ENCODE results near the gene GAL3ST1. TPM values are rescaled to one million over a fixed set of nuclear protein-coding genes. Genes with fewer than 3 reads are reported as not detected.
"Not testable (repeated sequence)": the region's sequence is repeated elsewhere in the genome, so short reads cannot be mapped to it uniquely, and the experiment has no call there.

The GAL3ST1 gene
- total RNA-seq, 1 donor from 2014 or later, result not detected

DNA sequence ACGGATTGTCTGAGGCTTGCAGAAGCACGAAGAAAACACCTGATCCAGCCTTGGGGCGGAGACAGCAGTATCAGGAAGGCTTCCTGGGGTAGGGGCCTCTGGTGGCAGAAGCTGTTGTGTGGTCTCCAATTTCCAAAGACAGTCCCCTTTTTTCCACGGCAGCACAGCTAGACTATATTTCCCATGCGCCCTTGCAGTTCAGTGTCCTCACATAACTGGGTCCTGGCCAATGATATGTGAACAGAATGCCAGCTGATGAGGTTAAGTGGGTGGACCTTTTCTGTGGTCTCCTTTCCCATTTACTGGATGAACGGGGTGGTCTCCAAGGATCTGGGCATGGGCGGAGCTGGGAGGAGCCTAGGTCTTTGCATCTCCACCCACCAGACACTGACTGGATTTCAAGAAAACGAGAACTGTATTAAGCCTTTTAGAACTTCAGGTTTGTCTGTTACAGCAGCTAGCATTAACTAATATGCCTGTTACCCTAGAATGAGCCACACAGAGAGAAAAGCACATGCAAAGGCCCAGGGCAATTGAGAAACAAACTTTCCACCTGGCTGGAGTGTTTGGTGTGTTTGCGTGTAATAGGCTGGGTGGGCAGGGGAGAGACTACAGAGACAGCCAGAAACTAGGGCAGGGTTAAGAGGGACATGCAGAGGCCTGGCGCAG, 6.2 kb downstream of the GAL3ST1 start:
- intact Hi-C loops (cut with micrococcal nuclease), result no loop called here
- no peaks in the 10 kb centered on the region for H3K36me3 Mint-ChIP-seq (ENCODE audit: low read depth)
- no peaks in the 10 kb centered on the region for H3K4me1 Mint-ChIP-seq (ENCODE audit: low read depth)
- no peak overlapping the region for H3K4me3 Mint-ChIP-seq (ENCODE audit: low read depth)
- DNase-seq (ENCODE audit: low spot score), result no peak
- no peaks in the 10 kb centered on the region for H3K9me3 Mint-ChIP-seq
- H3K27ac Mint-ChIP-seq, result no peak overlapping the region
- H3K27me3 Mint-ChIP-seq (ENCODE audit: low read depth), result peaks cover under 1% of the 10 kb centered on the region

- H3K4me3 Mint-ChIP-seq (ENCODE audit: low read depth); H3K4me1 Mint-ChIP-seq (ENCODE audit: low read depth); DNase-seq (ENCODE audit: low spot score); H3K36me3 Mint-ChIP-seq (ENCODE audit: low read depth); H3K27me3 Mint-ChIP-seq (ENCODE audit: low read depth); H3K27ac Mint-ChIP-seq; intact Hi-C loops (cut with micrococcal nuclease); H3K9me3 Mint-ChIP-seq: not testable (repeated sequence)
Observed at GRCh38 chr22:30567277-30567676, 7.2 kb downstream of the GAL3ST1 start.

DNA sequence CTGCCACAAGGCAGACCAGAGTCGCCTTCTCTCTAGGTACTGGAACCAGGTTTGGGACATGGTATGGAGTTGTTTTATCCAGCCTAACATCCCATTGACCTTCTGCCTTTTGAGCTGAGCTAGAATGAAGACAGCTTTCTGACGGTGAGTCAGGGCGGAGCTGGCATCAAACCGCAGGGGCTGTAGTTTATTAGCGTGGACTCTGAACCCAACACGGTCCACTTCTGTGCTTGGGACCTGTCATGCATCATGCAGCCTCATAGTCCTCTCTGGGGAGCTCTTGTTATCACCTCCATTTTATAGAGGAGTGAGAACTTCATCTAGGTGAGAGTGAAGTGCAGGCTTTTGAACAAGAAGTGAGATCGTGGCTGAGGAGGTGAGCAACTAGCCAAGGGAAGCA, 8.3 kb downstream of the GAL3ST1 start:
- no peaks in the 10 kb centered on the region for H3K36me3 Mint-ChIP-seq (ENCODE audit: low read depth)
- no peaks in the 10 kb centered on the region for H3K4me1 Mint-ChIP-seq (ENCODE audit: low read depth)
- H3K9me3 Mint-ChIP-seq, result no peaks in the 10 kb centered on the region
- no peaks in the 10 kb centered on the region for H3K27me3 Mint-ChIP-seq (ENCODE audit: low read depth)
- H3K4me3 Mint-ChIP-seq (ENCODE audit: low read depth), result no peak overlapping the region
- no peak overlapping the region for H3K27ac Mint-ChIP-seq
- intact Hi-C loops (cut with micrococcal nuclease), result no loop called here
- no peak for DNase-seq (ENCODE audit: low spot score)

GRCh38 chr22:30565341-30565740, 9.1 kb downstream of the GAL3ST1 start:
- Mint-ChIP-seq H3K27ac (no peak overlapping the region), H3K36me3 (ENCODE audit: low read depth) (no peaks in the 10 kb centered on the region), H3K4me3 (ENCODE audit: low read depth) (no peak overlapping the region), H3K9me3 (no peaks in the 10 kb centered on the region), H3K27me3 (ENCODE audit: low read depth) (no peaks in the 10 kb centered on the region), H3K4me1 (ENCODE audit: low read depth) (no peaks in the 10 kb centered on the region)
- intact Hi-C loops (cut with micrococcal nuclease), result no loop called here
- no peak for DNase-seq (ENCODE audit: low spot score)

- Mint-ChIP-seq H3K27ac (no peak overlapping the region), H3K27me3 (ENCODE audit: low read depth) (no peaks in the 10 kb centered on the region), H3K4me3 (ENCODE audit: low read depth) (no peak overlapping the region), H3K4me1 (ENCODE audit: low read depth) (no peaks in the 10 kb centered on the region), H3K36me3 (ENCODE audit: low read depth) (no peaks in the 10 kb centered on the region), H3K9me3 (no peaks in the 10 kb centered on the region)
- no peak for DNase-seq (ENCODE audit: low spot score)
- intact Hi-C loops (cut with micrococcal nuclease), result no loop called here
Observed at GRCh38 chr22:30564761-30565119, 9.7 kb downstream of the GAL3ST1 start.

GRCh38 chr22:30564045-30564760, 10.3 kb downstream of the GAL3ST1 start:
- Mint-ChIP-seq H3K27me3 (ENCODE audit: low read depth) (no peaks in the 10 kb centered on the region), H3K4me3 (ENCODE audit: low read depth) (no peak overlapping the region), H3K9me3 (no peaks in the 10 kb centered on the region), H3K27ac (no peak overlapping the region), H3K4me1 (ENCODE audit: low read depth) (no peaks in the 10 kb centered on the region), H3K36me3 (ENCODE audit: low read depth) (no peaks in the 10 kb centered on the region)
- intact Hi-C loops (cut with micrococcal nuclease), result no loop called here
- no peak for DNase-seq (ENCODE audit: low spot score)

GRCh38 chr22:30562366-30562765, 12.1 kb downstream of the GAL3ST1 start:
- H3K4me1 Mint-ChIP-seq (ENCODE audit: low read depth), result no peaks in the 10 kb centered on the region
- DNase-seq (ENCODE audit: low spot score), result no peak
- no peak overlapping the region for H3K27ac Mint-ChIP-seq
- H3K27me3 Mint-ChIP-seq (ENCODE audit: low read depth), result no peaks in the 10 kb centered on the region
- no peaks in the 10 kb centered on the region for H3K9me3 Mint-ChIP-seq
- intact Hi-C loops (cut with micrococcal nuclease), result no loop called here
- H3K36me3 Mint-ChIP-seq (ENCODE audit: low read depth), result no peaks in the 10 kb centered on the region
- no peak overlapping the region for H3K4me3 Mint-ChIP-seq (ENCODE audit: low read depth)

- H3K4me3 Mint-ChIP-seq (ENCODE audit: low read depth), result no peak overlapping the region
- H3K4me1 Mint-ChIP-seq (ENCODE audit: low read depth), result no peaks in the 10 kb centered on the region
Observed at GRCh38 chr22:30561402-30562189, 12.9 kb downstream of the GAL3ST1 start.

DNA sequence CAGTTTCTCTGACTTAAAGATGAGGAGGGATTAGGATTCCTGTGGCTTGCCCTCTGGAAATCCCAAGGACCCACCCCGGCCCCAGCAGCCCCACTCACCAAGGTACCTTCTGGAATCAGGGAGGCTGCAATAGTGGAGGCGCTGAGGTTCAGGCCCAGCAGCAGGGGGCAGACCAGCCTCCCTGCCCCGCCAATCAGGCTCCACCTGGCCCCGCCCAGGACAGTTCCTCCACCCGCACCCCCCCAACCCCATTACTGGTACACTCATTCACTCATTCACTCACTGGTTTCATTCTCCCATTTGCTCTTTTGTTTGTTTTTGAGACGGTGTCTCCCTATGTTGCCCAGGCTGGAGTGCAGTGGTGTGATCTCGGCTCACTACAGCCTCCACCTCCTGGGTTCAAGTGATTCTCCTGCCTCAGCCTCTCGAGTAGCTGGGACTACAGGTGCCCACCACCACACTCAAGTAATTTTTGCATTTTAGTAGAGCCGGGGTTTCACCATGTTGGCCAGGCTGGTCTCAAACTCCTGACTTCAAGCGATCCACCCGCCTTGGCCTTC, 13.7 kb downstream of the GAL3ST1 start:
- H3K27ac Mint-ChIP-seq; DNase-seq (ENCODE audit: low spot score); H3K9me3 Mint-ChIP-seq: not testable (repeated sequence)

More at GRCh38 chr22:30561402-30562189, 12.9 kb downstream of the GAL3ST1 start:
- DNase-seq (ENCODE audit: low spot score), result no peak
- no peaks in the 10 kb centered on the region for H3K36me3 Mint-ChIP-seq (ENCODE audit: low read depth)
- H3K27ac Mint-ChIP-seq, result no peak overlapping the region
- no peaks in the 10 kb centered on the region for H3K27me3 Mint-ChIP-seq (ENCODE audit: low read depth)
- H3K9me3 Mint-ChIP-seq, result no peaks in the 10 kb centered on the region
- intact Hi-C loops (cut with micrococcal nuclease), result no loop called here

DNA sequence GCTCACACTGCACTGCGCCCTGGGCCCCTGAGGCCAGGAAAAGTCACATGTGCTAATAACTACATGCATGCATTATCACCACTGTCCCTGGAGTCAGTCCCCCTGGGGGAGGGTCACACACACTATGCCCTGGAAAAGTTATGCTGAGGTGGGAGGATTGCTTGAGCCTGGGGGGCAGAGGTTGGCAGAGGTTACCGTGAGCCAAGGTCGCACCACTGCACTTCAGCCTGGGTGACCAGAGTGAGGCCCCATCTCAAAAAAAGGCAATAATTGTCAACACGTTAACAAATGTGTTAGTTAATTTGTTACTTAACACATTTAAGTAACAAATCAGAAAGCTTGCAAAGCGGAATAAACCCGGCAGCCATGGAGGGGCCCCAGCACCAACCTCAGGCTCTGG, 14.6 kb downstream of the GAL3ST1 start:
- intact Hi-C loops (cut with micrococcal nuclease), result no loop called here
- Mint-ChIP-seq H3K27me3 (ENCODE audit: low read depth) (no peaks in the 10 kb centered on the region), H3K4me1 (ENCODE audit: low read depth) (no peaks in the 10 kb centered on the region), H3K27ac (no peak overlapping the region), H3K9me3 (no peaks in the 10 kb centered on the region), H3K4me3 (ENCODE audit: low read depth) (no peak overlapping the region), H3K36me3 (ENCODE audit: low read depth) (no peaks in the 10 kb centered on the region)
- no peak for DNase-seq (ENCODE audit: low spot score)

More for the DNA sequence above, 13.7 kb downstream of the GAL3ST1 start:
- H3K36me3 Mint-ChIP-seq (ENCODE audit: low read depth); H3K4me3 Mint-ChIP-seq (ENCODE audit: low read depth); intact Hi-C loops (cut with micrococcal nuclease); H3K27me3 Mint-ChIP-seq (ENCODE audit: low read depth); H3K4me1 Mint-ChIP-seq (ENCODE audit: low read depth): not testable (repeated sequence)

- Mint-ChIP-seq H3K27ac (no peak overlapping the region), H3K9me3 (no peaks in the 10 kb centered on the region), H3K36me3 (ENCODE audit: low read depth) (no peaks in the 10 kb centered on the region), H3K4me1 (ENCODE audit: low read depth) (no peaks in the 10 kb centered on the region), H3K4me3 (ENCODE audit: low read depth) (no peak overlapping the region), H3K27me3 (ENCODE audit: low read depth) (no peaks in the 10 kb centered on the region)
- no peak for DNase-seq (ENCODE audit: low spot score)
- intact Hi-C loops (cut with micrococcal nuclease), result no loop called here
Observed at GRCh38 chr22:30557243-30557642, 17.2 kb downstream of the GAL3ST1 start.

DNA sequence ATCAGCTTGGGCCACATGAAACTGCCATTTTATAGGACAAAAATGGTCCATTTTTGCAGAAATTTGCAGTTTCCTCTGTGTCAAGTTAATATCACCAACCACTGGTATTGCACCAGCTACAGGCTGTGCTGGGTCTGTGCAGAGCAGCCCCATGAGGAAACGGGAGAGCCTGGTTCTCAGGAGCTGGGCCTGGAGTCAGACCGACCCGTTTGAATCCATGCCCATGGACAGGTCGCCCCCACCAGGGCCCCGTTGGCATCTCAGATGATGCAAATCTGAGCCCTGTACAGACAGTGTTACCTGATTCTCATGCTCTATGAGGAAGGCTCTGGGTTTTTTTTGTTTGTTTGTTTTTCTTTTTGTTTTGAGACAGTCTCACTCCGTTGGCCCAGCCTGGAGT, 18.1 kb downstream of the GAL3ST1 start:
- no peak overlapping the region for H3K27ac Mint-ChIP-seq
- intact Hi-C loops (cut with micrococcal nuclease), result no loop called here
- DNase-seq (ENCODE audit: low spot score), result no peak
- H3K36me3 Mint-ChIP-seq (ENCODE audit: low read depth), result no peaks in the 10 kb centered on the region
- no peak overlapping the region for H3K4me3 Mint-ChIP-seq (ENCODE audit: low read depth)
- H3K27me3 Mint-ChIP-seq (ENCODE audit: low read depth), result no peaks in the 10 kb centered on the region
- no peaks in the 10 kb centered on the region for H3K4me1 Mint-ChIP-seq (ENCODE audit: low read depth)
- no peaks in the 10 kb centered on the region for H3K9me3 Mint-ChIP-seq

Measured in activated T-helper 2 cell treated with anti-CD3 and anti-CD28 coated beads, Interferon-gamma antibody, Interleukin-2, Interleukin-4, amounts not matched to agents 10 μg/mL and 5 μg/mL and 100 μg/mL, durations not matched to agents 14 hours and 24 hours and 36 hours (primary cell).